Activated CD4-positive, alpha-beta T cell treated with anti-CD3 and anti-CD28 coated beads for 48 hours (primary cell): ENCODE results near the gene ALAD.
A peak's percentile ranks its signal among the peaks of the same experiment; 100 is the strongest.
"Not testable (repeated sequence)": the region's sequence is repeated elsewhere in the genome, so short reads cannot be mapped to it uniquely, and the experiment has no call there.

Experiments used
- DNase-seq: peaks from one replicate; pipeline ENCODE4 v3.0.0-alpha.2; 2020

Gene ALAD

DNA sequence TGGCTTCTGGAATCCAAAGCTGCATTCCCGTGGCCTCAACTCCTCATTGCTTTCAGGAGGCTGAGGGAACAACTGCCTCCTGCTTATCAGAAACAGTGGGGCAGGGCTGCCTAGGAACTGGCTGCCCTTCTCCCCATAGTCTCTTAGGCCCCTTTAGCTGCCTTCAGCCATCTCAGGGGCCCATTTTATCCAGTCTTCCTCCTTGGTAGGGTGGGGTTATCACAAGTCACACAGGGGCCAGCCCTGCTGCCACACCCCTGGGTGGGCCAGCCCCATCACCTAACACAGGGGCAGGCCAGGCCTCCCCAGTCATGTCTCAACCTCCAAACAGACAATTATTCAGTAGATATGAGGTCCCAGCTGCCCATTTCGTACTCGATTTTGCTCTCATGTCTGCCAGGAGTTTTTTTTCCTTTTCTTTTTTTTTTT is 3.9 kb downstream of the ALAD start:
- DNase-seq = no peak

DNA sequence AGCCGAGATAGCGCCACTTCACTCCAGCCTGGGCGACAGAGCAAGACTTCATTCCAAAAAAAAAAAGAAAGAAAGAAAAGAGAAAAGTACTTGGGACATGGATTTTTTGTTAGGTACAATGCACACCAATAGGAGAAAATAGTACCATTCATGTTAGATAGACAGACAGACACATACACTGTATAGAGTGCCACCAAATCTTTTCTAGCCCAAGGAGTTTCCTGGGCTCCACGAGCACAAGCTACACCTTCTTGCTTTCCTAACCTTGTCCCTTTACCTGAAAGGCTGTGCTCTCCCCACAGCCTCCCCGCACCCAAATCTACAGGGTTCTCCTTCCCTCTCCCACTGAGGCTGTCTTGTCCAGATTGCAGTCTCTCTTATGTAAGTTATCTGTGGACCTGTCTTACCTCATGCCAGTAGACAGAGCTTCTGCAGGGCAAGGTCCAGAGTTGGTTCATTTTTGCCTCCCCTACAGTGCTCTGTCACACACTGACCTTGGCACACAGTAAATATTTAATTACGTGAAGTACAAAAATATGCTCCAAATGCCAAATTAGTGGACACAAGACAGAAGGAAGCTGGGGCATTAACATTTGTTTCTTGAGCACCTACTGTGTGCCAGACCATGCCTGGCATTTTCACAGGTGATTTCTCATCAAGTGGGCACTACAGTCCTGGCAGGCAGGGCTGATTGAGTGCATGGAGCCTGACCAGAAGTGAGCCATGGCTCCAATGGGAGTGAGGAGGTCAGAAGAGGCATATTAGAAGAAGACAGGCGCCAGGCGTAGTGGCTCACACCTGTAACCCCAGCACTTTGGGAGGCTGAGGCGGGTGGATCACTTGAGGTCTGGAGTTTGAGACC is 5.9 kb downstream of the ALAD start:
- no peak for DNase-seq

DNA sequence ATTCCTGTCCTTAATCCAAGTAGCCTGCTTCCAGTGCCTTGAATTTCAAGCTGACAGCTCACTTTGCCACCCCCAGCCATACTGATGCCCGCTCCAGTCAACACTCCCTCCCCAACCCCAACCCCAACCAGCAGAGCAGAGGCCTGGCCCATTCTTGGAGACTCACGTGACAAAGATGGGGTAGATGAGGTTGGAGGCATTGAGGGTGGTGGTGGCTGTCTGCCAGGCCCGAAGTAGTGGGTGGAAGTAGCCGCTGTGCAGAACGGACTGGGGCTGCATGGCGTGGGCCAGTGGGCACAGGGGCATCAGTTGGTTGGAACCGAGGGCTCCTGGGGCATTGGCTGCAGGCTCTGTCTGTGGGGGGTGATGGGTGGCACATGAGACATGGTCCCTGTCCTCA is 7.8 kb downstream of the ALAD start:
- no peak for DNase-seq

DNA sequence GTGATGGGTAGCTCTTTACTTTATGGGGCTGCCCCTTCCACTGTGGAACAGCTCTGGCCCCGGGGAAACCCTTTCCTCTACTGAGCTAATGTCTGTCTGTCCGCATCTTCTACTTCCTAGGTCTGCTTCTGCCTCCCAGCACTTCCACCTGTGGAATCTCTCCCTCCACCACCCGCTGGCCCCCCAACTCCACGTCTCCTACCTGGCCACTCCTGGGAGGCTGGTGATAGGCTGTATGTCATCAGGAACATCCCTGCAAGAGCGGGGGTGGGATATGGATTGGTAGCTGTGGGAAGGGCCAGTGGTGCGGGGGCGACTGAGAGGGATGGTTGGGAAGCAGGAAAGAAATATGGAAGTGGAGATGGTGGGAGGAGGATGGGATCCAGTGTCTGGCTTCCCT is 9.2 kb downstream of the ALAD start:
- DNase-seq = no peak

DNA sequence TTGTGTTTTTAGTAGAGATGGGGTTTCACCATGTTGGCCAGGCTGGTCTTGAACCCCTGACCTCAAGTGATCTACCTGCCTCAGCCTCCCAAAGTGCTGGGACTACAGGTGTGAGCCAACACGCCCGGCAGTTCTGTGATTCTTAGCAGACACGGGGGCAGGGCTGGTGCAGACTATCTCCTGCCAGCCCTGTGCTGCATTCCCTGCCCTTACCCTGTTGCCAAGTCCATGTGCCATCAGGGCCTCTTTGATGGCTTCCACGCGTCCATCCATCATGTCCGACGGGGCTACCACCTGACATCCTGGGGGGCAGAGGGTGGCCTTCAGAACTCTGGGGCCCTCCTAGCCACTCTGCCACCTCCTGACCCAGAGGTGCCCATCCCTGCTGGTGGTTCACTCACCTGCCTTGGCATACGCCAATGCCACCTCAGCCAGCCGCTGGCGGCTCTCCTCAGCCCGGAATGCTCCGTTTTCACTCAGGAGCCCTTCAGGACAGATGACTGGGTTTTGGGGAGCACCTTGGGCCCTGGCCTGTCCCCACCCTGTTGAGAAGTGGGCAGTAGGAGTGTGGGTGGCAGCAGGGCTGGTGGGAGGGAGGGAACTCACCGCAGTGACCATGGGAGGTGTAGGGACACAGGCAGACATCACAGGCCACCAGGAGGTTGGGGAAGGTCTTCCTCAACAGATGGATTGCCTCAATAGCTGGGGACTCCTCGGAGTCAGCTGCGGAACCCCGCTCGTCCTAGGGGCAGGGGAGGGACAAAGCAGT is 10.7 kb downstream of the ALAD start:
- no peak for DNase-seq

DNA sequence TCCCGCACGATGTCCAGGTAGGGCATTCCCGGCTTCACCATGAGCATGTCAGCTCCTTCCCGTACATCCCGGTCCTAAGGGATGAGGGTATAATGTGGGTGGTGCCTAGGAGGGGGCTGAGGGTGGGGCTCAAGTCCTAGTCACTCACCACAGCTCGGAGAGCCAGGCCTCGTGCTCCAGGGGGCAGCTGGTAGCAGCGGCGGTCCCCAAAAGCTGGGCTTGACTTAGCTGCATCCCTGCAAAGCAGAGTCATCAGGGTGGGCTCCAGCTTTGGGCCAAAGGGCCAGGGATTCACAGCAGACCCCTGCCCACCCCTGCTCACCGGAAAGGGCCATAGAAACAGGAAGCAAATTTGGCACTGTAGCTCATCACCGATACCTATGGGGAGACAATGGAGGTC is 11.6 kb downstream of the ALAD start:
- no peak for DNase-seq

DNA sequence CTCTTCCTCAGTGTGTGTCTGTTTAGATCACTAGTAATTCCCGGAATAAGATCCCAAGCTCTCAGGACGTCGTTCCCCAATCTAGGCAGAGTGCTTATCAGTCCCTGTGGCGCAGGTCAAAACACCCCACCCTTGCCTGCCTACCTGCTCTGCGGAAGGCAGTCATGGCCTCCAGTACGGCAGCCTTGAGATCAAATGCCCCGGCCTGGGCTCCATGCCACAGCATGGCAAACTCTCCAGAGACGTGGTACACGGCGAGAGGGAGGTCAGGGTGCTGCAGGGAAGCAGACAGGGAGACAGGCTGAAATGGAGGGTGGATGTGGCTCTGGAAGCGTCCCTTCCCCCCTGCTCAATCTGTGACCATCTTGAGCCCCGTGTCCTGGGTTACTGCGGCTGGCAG is 12.3 kb downstream of the ALAD start:
- DNase-seq = no peak

DNA sequence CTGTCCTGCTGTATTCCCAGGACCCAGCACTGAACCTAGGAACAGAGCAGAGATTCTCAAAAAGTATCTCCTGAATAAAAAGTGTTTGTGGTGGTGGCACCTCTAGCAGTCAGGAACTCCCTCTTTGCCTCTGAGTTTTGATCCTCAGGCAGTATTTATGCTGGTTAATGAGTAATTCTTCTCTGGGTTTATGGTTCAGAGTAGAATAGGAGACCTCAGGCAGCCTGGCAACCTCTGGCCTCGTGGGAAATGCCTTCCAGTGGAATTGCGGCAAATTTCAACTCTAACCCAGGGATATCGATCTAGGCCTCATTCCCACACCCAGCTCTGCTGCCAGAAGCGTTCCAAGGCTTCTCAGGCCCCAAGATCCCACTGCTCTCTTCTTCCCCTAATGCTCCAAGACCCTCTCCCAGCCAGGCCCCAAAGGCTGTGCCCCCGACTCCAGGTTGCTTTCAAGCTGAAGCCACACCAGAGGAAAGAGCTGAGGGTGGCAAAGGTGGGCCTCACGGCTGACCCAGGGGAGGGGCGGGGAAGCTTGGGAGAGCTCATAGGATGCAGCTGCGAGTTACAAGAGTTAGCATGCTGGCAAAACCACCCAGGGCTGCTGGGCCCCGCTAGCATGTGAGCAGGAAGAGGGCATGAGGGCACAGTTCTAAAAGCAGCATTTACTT is 13.4 kb downstream of the ALAD start:
- no peak for DNase-seq

DNA sequence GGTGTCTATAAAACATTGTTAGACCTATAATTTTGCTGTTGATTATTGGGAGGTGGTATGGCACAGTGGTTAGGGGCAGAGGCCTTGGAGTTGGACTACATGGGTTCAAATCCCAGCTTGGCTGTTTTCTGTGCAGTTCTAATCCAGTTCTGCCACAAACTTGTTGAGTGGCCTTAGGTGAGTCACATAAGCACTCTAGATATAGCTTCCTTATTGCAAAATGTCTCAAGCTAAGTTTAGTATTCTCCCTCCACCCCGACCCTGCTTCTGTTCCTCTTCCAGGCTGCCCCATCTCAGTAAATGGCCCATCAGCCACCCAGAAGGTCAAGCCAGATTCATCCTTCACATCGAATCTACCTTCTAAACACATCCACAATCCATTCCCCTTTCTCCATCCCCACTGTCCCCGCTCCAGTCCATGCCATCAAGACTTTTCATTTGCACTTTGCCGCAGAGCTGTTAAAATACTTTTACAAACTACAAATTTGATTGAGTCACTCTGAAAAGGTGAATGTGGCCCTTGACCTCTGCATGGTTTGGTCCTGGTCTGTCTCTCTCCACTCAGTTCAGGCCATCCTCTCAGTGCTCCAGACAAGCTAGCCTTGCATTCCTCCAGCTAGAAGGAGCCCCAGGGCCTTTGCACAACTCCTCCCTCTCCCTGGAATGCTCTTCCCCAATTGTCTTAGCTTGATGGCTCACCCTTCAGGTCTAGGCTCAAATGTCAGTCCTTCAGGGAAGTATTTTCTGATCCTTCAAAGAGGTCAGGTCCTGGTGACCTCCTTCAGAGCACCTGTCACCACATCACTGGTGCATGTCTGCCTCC is 14.3 kb downstream of the ALAD start:
- no peak for DNase-seq

DNA sequence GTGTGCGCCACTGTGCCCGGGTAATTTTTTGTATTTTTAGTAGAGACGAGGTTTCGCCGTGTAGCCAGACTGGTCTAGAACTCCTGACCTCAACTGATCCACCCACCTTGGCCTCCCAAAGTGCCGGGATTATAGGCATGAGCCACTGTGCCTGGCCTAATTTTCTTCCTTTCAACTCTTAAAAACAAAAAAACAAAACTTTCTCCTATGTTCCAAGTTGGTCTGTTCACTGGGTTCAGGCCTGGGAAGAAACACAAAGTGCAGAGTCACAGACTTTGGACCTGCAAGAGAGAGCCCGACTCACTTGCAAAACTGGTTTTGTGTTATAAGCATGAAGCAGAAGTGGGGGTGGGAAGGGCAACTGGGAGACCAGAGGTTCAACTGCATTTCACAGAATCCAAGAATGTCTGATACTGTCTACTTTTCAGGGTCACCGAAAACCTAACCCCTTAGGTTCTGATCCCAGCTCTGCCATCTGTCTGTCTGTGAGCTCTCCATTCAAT is 19.1 kb downstream of the ALAD start:
- no peak for DNase-seq

DNA sequence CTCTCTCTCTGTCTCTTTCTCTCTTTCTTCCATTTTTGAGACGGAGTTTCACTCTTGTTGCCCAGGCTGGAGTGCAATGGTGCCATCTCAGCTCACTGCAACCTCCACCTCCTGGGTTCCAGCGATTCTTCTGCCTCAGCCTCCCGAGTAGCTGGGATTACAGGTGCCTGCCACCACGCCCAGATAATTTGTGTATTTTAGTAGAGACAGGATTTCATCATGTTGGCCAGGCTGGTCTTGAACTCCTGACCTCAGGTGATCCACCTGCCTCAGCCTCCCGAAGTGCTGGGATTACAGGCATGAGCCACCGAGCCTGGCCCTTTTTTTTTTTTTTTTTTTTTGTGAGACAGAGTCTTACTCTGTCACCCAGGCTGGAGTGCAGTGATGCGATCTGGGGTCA is 19.6 kb downstream of the ALAD start:
- DNase-seq = not testable (repeated sequence)

DNA sequence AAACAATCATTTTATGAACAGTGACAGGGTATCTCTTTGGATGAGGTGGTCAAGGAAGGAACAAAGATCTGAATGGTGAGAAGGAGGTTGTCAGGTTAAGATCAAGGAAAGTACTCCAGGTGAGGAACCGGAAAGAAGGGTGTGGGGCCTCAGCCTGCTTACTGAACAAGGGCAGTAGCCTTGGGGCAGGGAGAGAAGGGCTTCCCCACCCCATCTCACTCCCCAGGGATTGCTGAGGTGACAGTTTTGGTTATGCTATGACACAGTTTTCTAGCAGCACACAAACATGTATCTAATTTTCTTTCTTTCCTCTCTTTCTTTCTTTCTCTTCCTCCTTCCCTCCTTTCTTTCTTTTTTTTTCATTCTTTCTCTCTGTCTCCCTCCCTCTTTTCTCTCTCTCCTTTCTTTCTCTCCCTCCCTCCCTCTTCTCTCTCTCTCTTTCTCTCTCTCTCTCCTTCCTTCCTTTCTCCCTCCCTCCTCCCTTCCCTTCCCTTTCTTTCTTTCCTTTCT is 20.2 kb downstream of the ALAD start:
- no peak for DNase-seq

DNA sequence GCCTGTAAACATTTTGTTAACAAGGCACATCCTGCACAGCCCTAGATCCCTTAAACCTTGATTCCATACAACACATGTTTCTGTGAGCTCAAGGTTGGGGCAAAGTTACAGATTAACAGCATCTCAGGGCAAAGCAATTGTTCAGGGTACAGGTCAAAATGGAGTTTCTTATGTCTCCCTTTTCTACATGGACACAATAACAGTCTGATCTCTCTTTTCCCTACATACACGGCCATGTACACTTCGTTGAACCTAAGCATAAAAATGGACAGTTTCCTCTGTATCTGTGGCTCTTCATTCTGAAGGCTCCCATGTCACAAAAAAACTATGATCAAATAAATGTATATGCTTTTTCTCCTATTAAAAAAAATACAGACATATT is 21.3 kb downstream of the ALAD start:
- DNase-seq = not testable (repeated sequence)

DNA sequence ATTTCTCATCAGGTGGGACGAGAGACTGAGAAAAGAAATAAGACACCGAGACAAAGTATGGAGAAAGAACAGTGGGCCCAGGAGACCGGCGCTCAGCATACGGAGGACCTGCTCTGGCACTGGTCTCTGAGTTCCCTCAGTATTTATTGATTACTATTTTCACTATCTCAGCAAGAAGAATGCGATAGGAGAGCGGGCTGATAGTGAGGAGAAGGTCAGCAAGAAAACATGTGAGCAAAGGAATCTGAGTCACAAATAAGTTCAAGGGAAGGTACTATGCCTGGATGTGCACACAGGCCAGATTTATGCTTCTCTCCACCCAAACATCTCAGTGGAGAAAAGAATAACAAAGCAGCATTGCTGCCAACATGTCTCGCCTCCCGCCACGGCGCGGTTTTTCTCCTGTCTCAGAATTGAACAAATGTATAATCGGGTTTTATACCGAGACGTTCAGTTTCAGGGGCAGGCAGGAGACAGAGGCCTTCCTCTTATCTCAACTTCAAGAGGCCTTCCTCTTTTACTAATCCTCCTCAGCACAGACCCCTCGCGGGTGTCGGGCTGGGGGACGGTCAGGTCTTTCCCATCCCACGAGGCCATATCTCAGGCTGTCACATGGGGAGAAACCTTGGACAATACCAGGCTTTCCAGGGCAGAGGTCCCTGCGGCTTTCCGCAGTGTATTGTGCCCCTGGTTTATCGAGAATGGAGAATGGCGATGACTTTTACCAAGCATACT is 21.8 kb downstream of the ALAD start:
- DNase-seq = not testable (repeated sequence)

DNA sequence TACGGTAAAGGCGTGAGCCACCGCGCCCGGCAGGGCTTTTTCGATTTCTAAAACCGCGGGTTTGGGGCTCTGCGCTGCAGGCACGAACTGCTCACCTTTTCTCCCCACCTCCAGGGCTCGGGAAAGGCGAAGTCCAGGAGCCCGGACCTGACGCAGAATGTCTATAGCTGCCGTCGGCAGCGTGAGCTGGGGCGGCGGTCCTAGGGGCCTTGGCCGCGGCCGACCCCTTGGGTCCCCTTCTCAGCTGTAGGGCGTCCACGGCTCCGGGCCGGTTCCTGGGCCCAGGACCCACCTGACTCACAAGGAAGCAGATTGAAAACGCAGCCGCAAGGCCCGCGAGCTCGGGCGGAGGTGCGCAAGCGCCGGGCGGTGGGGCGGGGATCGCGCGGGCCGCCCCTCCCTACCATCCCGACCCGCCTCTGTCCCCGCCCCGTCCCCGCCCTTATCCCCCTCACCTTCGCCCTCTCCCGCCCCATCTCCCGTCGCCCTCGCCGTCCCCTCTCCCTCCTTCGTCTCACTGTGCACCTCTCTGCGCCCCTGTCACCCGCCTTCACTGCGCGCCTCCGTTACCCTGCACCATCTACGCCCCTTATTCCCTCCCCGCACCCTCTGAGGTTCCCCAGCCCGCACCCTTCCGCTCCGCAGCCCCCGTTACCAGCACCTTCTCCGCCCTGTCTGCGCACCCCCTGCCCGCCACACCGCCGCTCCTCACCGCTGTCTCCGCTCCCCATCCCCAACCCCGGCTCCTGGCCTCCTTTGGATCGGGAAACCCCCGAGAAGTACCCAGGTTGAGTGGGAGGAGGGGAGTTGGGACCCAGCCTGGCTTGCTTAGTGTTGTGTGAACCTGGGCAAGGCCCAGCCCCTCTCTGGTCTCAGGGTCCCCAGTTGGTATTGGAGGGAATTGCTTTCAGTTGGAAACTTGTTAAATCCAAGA is 24.2 kb downstream of the ALAD start, which contains the start of gene HDHD3:
Gene HDHD3, minus strand, starts transcription at position 353 of the 934 bp plus-strand sequence. CDS start 2,632 bp downstream, outside the sequence.
- peak; percentile 81 for DNase-seq

DNA sequence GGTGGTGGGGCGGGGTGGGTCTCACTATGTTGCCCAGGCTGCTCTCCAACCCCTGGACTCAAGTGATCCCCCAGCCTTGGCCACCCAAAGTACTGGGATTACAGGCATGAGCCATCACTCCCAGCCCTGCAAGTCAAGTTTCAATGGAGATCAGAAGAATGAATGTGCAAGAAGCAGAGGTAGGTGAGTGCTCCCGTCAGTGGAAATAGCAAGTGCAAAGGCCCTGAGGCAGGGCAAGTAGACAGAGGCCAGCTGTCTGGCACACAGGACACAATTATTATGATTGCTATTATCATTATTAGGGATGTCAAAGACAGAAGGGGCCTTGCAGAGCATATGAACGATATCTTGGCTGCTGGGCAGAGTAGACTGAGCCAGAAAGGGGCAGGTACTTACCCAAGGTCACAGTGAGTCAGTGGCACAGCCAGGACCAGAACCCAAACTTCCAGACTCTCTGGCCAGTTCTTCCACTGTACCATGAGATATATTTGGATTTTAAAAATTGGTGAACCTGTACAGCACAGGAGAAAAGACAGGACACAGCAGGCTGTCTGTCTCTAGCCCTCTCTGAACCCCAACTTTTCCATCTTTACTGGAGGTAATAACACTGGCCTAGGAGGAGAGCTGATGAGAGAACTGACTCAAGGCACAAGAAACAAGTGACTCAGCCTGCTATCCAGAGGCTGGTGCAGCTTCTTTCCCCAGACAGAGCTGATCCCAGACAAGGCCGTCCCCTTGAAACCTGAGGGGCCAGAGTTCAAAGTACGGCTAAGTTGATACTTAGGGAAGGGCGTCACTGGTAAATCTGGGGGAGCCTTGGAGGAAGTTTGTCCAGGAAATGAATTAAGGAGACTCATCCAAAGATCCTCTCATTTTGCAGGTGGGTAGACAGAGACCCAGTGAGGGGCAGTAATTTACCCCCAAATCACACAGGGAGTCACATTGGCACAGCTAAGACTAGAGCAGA is 25.7 kb downstream of the ALAD start:
- DNase-seq = no peak

DNA sequence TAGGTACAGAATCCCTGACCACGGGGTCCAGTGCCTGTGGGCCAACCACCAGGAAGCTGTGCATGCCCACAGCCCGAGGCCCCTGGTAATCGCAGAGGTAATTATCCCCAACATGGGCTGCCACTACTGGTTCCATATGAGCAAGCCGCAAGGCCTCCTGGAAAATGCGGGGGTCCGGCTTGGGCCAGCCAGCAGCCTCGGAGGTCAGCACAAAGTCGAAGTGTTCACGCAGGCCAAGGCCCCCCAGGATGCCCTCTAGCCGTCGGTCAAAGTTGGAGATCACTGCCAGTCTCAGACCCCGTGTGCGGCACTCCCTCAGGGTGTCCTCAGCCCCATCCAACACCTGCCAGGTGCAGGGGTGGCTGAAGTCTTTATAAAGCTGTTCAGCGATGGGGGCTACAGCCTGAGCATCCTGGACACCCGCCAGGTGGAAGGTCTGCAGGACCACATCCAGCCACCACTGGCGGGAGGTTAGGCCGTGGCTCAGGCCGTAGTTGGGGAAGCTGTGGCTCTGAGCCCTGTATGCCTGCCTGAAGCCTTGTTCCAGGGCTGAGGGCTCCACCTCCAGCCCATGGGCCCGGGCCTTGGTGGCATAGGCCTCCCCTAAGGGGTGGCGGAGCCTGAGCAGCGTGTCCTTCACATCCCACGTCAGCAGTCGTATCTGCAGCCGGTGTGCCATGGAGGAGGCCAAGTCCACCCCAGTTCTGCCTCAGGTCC is 27.2 kb downstream of the ALAD start:
- DNase-seq = no peak

DNA sequence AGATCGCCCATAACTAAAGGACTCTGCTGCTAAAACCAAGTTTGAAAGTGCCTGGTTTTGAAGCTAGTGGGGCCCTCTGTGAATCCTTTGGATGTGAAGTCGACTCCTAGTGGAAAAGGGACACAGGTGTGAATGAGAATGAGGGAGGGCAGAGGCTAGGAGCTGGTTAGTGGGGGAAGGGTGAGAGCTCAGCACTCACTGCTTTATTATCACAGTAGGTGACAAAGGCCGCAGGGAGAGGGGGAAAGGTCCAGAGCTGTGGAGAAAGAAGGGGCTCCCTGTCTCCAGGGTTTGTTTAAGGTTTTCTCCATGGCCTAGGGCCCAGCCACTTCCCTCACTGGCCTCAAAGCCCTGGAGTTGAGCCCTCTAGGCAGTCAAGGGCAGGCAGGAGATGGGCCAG is 27.8 kb downstream of the ALAD start:
- DNase-seq = no peak
